ENCODE measurements around the gene STK11IP. TPM values are rescaled to one million over a fixed set of nuclear protein-coding genes. Genes with fewer than 3 reads are reported as not detected.

Gene STK11IP
- total RNA-seq, 4 donors from 2014 or later: 25.3 to 68.0 (median 29.2) TPM

- no peak overlapping the region for H3K27ac ChIP-seq
- peak in 1 of 2 donors; percentile 60 for DNase-seq (ENCODE audit: low spot score in 2 of 2)
- no peaks in the 10 kb centered on the region for H3K27me3 ChIP-seq
- H3K36me3 ChIP-seq: peaks cover 29% of the 10 kb centered on the region
- TF ChIP-seq EP300 (IDR thresholded peaks at IDR 0.05): no peak
- TF ChIP-seq CTCF (IDR thresholded peaks at IDR 0.05): no peak
- no peak for TF ChIP-seq POLR2A (IDR thresholded peaks at IDR 0.05)
- TF ChIP-seq POLR2AphosphoS5 (IDR thresholded peaks at IDR 0.05): no peak
- no peaks in the 10 kb centered on the region for H3K4me1 ChIP-seq
- H3K4me3 ChIP-seq: no peak overlapping the region
- H3K9me3 ChIP-seq: no peaks in the 10 kb centered on the region
- WGBS: 90% methylated on average over 20 of the region's 20 CpGs
Measured at GRCh38 chr2:219563271-219563928, 34.3 kb upstream of the STK11IP start.

GRCh38 chr2:219565130-219566080 lies 32.3 kb upstream of the STK11IP start:
- Histone ChIP-seq H3K27me3 (no peaks in the 10 kb centered on the region), H3K9me3 (no peaks in the 10 kb centered on the region), H3K27ac (no peak overlapping the region), H3K4me3 (no peak overlapping the region), H3K36me3 (peaks cover 29% of the 10 kb centered on the region), H3K4me1 (peaks cover 8% of the 10 kb centered on the region)
- no peak for TF ChIP-seq POLR2AphosphoS5 (IDR thresholded peaks at IDR 0.05)
- TF ChIP-seq CTCF (IDR thresholded peaks at IDR 0.05): no peak
- no peak for TF ChIP-seq EP300 (IDR thresholded peaks at IDR 0.05)
- TF ChIP-seq POLR2A (IDR thresholded peaks at IDR 0.05): no peak
- 83% methylated on average over 14 of the region's 21 CpGs for WGBS
- DNase-seq (ENCODE audit: low spot score in 2 of 2): peak in 1 of 2 donors; percentile 53

- WGBS: 88% methylated on average over 7 of the region's 11 CpGs
- no peak for TF ChIP-seq POLR2A (IDR thresholded peaks at IDR 0.05)
- TF ChIP-seq EP300 (IDR thresholded peaks at IDR 0.05): no peak
- no peak for TF ChIP-seq CTCF (IDR thresholded peaks at IDR 0.05)
- TF ChIP-seq POLR2AphosphoS5 (IDR thresholded peaks at IDR 0.05): no peak
- Histone ChIP-seq H3K4me1 (peaks cover 13% of the 10 kb centered on the region), H3K27me3 (no peaks in the 10 kb centered on the region), H3K27ac (no peak overlapping the region), H3K36me3 (peaks cover 29% of the 10 kb centered on the region), H3K4me3 (no peak overlapping the region), H3K9me3 (no peaks in the 10 kb centered on the region)
- DNase-seq (ENCODE audit: low spot score in 2 of 2): no peak
Measured at GRCh38 chr2:219566640-219567039, 31.0 kb upstream of the STK11IP start.

GRCh38 chr2:219567131-219567530 lies 30.5 kb upstream of the STK11IP start:
- WGBS: 95% methylated on average over 14 of the region's 18 CpGs
- peaks cover 29% of the 10 kb centered on the region for H3K36me3 ChIP-seq
- TF ChIP-seq POLR2AphosphoS5 (IDR thresholded peaks at IDR 0.05) (no peak), POLR2A (IDR thresholded peaks at IDR 0.05) (no peak), CTCF (IDR thresholded peaks at IDR 0.05) (no peak), EP300 (IDR thresholded peaks at IDR 0.05) (no peak)
- H3K9me3 ChIP-seq: no peaks in the 10 kb centered on the region
- peak in 1 of 2 donors; percentile 40 for DNase-seq (ENCODE audit: low spot score in 2 of 2)
- H3K27me3 ChIP-seq: no peaks in the 10 kb centered on the region
- no peak overlapping the region for H3K27ac ChIP-seq
- H3K4me1 ChIP-seq: peaks cover 18% of the 10 kb centered on the region
- H3K4me3 ChIP-seq: no peak overlapping the region

Measured in suprapubic skin (tissue), 4 donors.